Loucy (cell line): ENCODE results near the gene PIGT.

Experiments
- EZH2phosphoT487 ChIP-seq: fragments of 200-600 bp; IDR thresholded peaks from 2 replicates; pipeline ENCODE4 v1.6.1; 2018; ENCODE audit warnings: antibody characterized with exemption, mild to moderate bottlenecking, moderate library complexity, borderline replicate concordance
- TF ChIP-seq, protein P1 (sequence below): fragments of 200-600 bp; sonication (generic); conservative IDR thresholded peaks from 2 replicates; pipeline ENCODE4 v1.5.1; 2014; ENCODE audit warnings: mild to moderate bottlenecking, antibody characterized with exemption, low read length

DNA sequence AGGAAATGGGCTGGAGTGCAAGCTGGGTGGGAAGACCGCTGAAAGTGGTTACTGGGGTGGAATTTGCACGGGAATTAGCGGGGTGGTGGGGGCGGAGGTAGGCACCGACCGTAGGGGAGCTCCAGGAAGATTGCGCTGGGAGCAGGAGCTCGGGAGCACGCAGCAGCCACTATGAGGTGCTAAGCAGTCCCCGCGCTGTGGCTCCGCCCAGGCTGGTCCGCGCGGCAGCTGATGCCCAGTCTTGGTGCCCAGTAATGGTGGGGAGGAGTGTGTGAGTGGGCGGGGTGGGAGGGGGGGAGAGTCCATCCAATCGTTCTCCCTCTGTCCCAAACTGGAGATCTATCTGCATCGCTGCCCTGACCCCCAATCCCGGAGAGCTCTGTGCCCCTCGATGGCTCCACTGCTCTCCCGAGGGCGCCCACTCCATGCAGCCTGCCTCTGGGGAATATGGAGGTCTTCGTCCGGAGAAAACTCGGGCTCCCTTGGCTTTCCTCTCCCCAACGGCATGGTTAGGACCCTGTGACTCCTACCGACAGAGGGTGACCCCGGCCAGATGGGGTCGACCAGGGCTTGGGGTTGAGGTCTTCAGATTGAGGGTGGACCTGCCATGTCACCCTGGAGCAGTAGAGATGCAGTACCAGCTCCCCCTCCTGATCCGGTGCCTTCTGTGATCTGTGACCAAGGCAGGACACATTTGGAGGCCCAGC, 43.1 kb upstream of the PIGT start:
- TF ChIP-seq, protein P1, sequence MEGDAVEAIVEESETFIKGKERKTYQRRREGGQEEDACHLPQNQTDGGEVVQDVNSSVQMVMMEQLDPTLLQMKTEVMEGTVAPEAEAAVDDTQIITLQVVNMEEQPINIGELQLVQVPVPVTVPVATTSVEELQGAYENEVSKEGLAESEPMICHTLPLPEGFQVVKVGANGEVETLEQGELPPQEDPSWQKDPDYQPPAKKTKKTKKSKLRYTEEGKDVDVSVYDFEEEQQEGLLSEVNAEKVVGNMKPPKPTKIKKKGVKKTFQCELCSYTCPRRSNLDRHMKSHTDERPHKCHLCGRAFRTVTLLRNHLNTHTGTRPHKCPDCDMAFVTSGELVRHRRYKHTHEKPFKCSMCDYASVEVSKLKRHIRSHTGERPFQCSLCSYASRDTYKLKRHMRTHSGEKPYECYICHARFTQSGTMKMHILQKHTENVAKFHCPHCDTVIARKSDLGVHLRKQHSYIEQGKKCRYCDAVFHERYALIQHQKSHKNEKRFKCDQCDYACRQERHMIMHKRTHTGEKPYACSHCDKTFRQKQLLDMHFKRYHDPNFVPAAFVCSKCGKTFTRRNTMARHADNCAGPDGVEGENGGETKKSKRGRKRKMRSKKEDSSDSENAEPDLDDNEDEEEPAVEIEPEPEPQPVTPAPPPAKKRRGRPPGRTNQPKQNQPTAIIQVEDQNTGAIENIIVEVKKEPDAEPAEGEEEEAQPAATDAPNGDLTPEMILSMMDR = no peak
- TF ChIP-seq EZH2phosphoT487 = no peak
